K562 (cell line): ENCODE measurements around the gene LRRC61. TPM values are rescaled to one million over a fixed set of nuclear protein-coding genes. Genes with fewer than 3 reads are reported as not detected.
"Not testable (repeated sequence)": the region's sequence is repeated elsewhere in the genome, so short reads cannot be mapped to it uniquely, and the experiment has no call there.

Source experiments
- AFF1 ChIP-seq, 2 experiments: fragments of 450-650 bp; IDR thresholded peaks; 2 replicates each; pipeline ENCODE4 v1.6.1; 2018; ENCODE audit warnings: mild to moderate bottlenecking in 2 of 2, low read depth in 1 of 2; ENCODE audit not compliant: partially characterized antibody in 2 of 2
- CXXC5 ChIP-seq: fragments of 250-450 bp; sonication (Bioruptor Pico); IDR thresholded peaks from 2 replicates; pipeline ENCODE4 v1.8.0; 2022; ENCODE audit warnings: inconsistent platforms, mild to moderate bottlenecking, moderate library complexity
- HDGF ChIP-seq: fragments of 450-650 bp; IDR thresholded peaks from 2 replicates; pipeline ENCODE4 v1.6.1; 2016
- JUN ChIP-seq, 2 experiments: sonication (generic) in 1 of 2; formaldehyde crosslinking in 1 of 2; IDR thresholded peaks; 2 replicates each; pipeline versions ENCODE4 v1.6.1 to v1.8.0; 2012 to 2022; ENCODE audit warnings: borderline replicate concordance in 2 of 2, mild to moderate bottlenecking in 2 of 2, improper control_type of control experiment in 1 of 2, low read depth in 1 of 2, low read length in 1 of 2, missing genetic modification reagents in 1 of 2
- MNT ChIP-seq, 2 experiments: fragments of 450-650 bp; conservative IDR thresholded peaks; 2 replicates each; pipeline ENCODE4 v1.6.1; 2017; ENCODE audit warnings: mild to moderate bottlenecking in 2 of 2, moderate library complexity in 2 of 2
- OTX1 ChIP-seq: fragments of 450-650 bp; formaldehyde crosslinking; IDR thresholded peaks from 2 replicates; pipeline ENCODE4 v1.4.0; 2022; ENCODE audit warnings: mild to moderate bottlenecking
- SUPT5H ChIP-seq: fragments of 450-650 bp; IDR thresholded peaks from 2 replicates; pipeline ENCODE4 v1.6.1; 2016
- ZBTB2 ChIP-seq: fragments of 450-650 bp; IDR thresholded peaks from 2 replicates; pipeline ENCODE4 v1.6.1; 2016; ENCODE audit warnings: antibody characterized with exemption
- ZBTB26 ChIP-seq: fragments of 450-650 bp; formaldehyde crosslinking; IDR thresholded peaks from 2 replicates; pipeline ENCODE4 v1.4.0; 2022; ENCODE audit warnings: missing genetic modification characterization
- polyA plus RNA-seq, 8 experiments: library from polyadenylated mRNA; depleted of rRNA in 4 of 8; stranded (reverse) in 5 of 8; unstranded in 3 of 8; fragments of >200 nt; fragmentation: Nextera tagmentation in 2 of 8; fragmentation: Illumina TruSeq in 1 of 8; extraction: Ambion mirVana in 2 of 8; extraction: Trizol in 1 of 8; gene quantifications; 2 replicates each; pipeline versions ENCODE4 v1.2.1 to v1.2.3, GENCODE V29; 2011 to 2014; ENCODE audit warnings: inconsistent platforms in 1 of 8, missing spikeins in 1 of 8
- total RNA-seq, 7 experiments: library from RNA; depleted of rRNA in 6 of 7; stranded (reverse); fragments of >200 nt in 6 of 7; fragmentation: Illumina TruSeq in 2 of 7; extraction: Trizol in 2 of 7; gene quantifications; 2 replicates each; pipeline versions ENCODE4 v1.2.1 to v1.2.3, GENCODE V29; 2011 to 2021; ENCODE audit warnings: low replicate concordance in 1 of 7

The LRRC61 gene
- total and polyA plus RNA-seq, 9 of the 15 experiments (the other 6 are each of a cell fraction or from before 2014, with no cell fraction given) = 1.3 to 55.2 (median 35.2) TPM

- TF ChIP-seq JUN (IDR thresholded peaks at IDR 0.05; ENCODE audit: borderline replicate concordance, low read depth, low read length) (0 out of 2 replicates have a peak, but pooled peaks have one; percentile 15), ZBTB2 (peak; percentile 61; the same call in 1 of the 2 replicates), HDGF (peak; percentile 54; the same call in 1 of the 2 replicates), MNT (conservative IDR thresholded peaks at IDR 0.05) (peak; percentile 78 to 83; a peak in 3 of 4 replicates), CXXC5 (CRISPR knock-in tag) (peak; percentile 64), AFF1 (IDR thresholded peaks at IDR 0.05; ENCODE audit: low read depth in 1 of 2, partially characterized antibody in 2 of 2) (peak in 1 of 2 experiments; percentile 51), SUPT5H (0 out of 2 replicates have a peak, but pooled peaks have one; percentile 25), OTX1 (CRISPR knock-in tag) (0 out of 2 replicates have a peak, but pooled peaks have one; percentile 16), ZBTB26 (CRISPR knock-in tag) (peak; percentile 68; the same call in 1 of the 2 replicates)
- TF ChIP-seq JUN (CRISPR knock-in tag; IDR thresholded peaks at IDR 0.05; ENCODE audit: borderline replicate concordance) = not testable (repeated sequence)
- TF ChIP-seq, all 486 proteins: peak for 48; not testable (repeated sequence) for 438
These were observed 17.8 kb upstream of the LRRC61 start (continued) for GRCh38 chr7:150305259-150305902.
